Measurements from ENCODE around the gene DYDC1.

DYDC1 gene

GRCh38 chr10:80373502-80373901 lies 16.9 kb upstream of the DYDC1 start:
- no peak overlapping the region for H2AFZ ChIP-seq (ENCODE audit: insufficient read depth, low read length, poor library complexity)
- no peaks in the 10 kb centered on the region for H3K27me3 ChIP-seq (ENCODE audit: insufficient read depth, low read length)
- H2BK120ac ChIP-seq (ENCODE audit: insufficient read depth, low read length, poor library complexity) = no peak overlapping the region
- no peak overlapping the region for H3K14ac ChIP-seq (ENCODE audit: low read length)
- H3K4me1 ChIP-seq (ENCODE audit: control insufficient read depth in 1 of 2, insufficient read depth in 2 of 2, low read length in 2 of 2) = no peaks in the 10 kb centered on the region
- DNase-seq = no peak
- no peak overlapping the region for H2BK5ac ChIP-seq (ENCODE audit: low read depth, low read length, poor library complexity)
- WGBS (ENCODE audit: extremely low coverage, insufficient coverage, insufficient read length) = no CpG with 5 or more reads among the region's 2 CpGs
- H4K8ac ChIP-seq (ENCODE audit: low read depth, low read length) = no peak overlapping the region
- no peak overlapping the region for H3K4me3 ChIP-seq (ENCODE audit: low read depth, low read length)
- H3K18ac ChIP-seq (ENCODE audit: low read length) = no peak overlapping the region
- H2AK5ac ChIP-seq (ENCODE audit: low read length) = no peak overlapping the region
- H3K4ac ChIP-seq (ENCODE audit: low read depth, low read length) = no peak overlapping the region
- no peak overlapping the region for H2BK12ac ChIP-seq (ENCODE audit: low read length)
- H3K9ac ChIP-seq (ENCODE audit: low read length) = no peak overlapping the region
- peaks cover 2% of the 10 kb centered on the region for H3K9me3 ChIP-seq (ENCODE audit: insufficient read depth, low read depth, low read length)
- no peaks in the 10 kb centered on the region for H3K36me3 ChIP-seq (ENCODE audit: control insufficient read depth in 1 of 2, insufficient read depth in 2 of 2, low read length in 2 of 2)
- no peak overlapping the region for H3K4me2 ChIP-seq (ENCODE audit: low read length)
- no peaks in the 10 kb centered on the region for H3K79me2 ChIP-seq (ENCODE audit: control insufficient read depth, insufficient read depth, low read length, poor library complexity)
- H4K91ac ChIP-seq (ENCODE audit: low read depth, low read length) = no peak overlapping the region
- no peak overlapping the region for H4K12ac ChIP-seq (ENCODE audit: low read depth, low read length)
- no peak overlapping the region for H3K23ac ChIP-seq (ENCODE audit: low read length)
- H3K27ac ChIP-seq (ENCODE audit: low read depth, low read length) = no peak overlapping the region
- no peaks in the 10 kb centered on the region for H3K79me1 ChIP-seq (ENCODE audit: low read length)

GRCh38 chr10:80372675-80373074 lies 16.1 kb upstream of the DYDC1 start:
- no peaks in the 10 kb centered on the region for H3K4me1 ChIP-seq (ENCODE audit: control insufficient read depth in 1 of 2, insufficient read depth in 2 of 2, low read length in 2 of 2)
- peaks cover 2% of the 10 kb centered on the region for H3K9me3 ChIP-seq (ENCODE audit: insufficient read depth, low read depth, low read length)
- no peak overlapping the region for H2BK120ac ChIP-seq (ENCODE audit: insufficient read depth, low read length, poor library complexity)
- no peak overlapping the region for H4K91ac ChIP-seq (ENCODE audit: low read depth, low read length)
- H3K4me2 ChIP-seq (ENCODE audit: low read length) = no peak overlapping the region
- H3K79me2 ChIP-seq (ENCODE audit: control insufficient read depth, insufficient read depth, low read length, poor library complexity) = no peaks in the 10 kb centered on the region
- no peaks in the 10 kb centered on the region for H3K79me1 ChIP-seq (ENCODE audit: low read length)
- H3K27me3 ChIP-seq (ENCODE audit: insufficient read depth, low read length) = no peaks in the 10 kb centered on the region
- H3K9ac ChIP-seq (ENCODE audit: low read length) = no peak overlapping the region
- WGBS (ENCODE audit: extremely low coverage, insufficient coverage, insufficient read length) = no CpG with 5 or more reads among the region's 5 CpGs
- no peak overlapping the region for H3K27ac ChIP-seq (ENCODE audit: low read depth, low read length)
- no peaks in the 10 kb centered on the region for H3K36me3 ChIP-seq (ENCODE audit: control insufficient read depth in 1 of 2, insufficient read depth in 2 of 2, low read length in 2 of 2)
- no peak overlapping the region for H2BK12ac ChIP-seq (ENCODE audit: low read length)
- H2AFZ ChIP-seq (ENCODE audit: insufficient read depth, low read length, poor library complexity) = no peak overlapping the region
- H4K12ac ChIP-seq (ENCODE audit: low read depth, low read length) = no peak overlapping the region
- no peak overlapping the region for H3K14ac ChIP-seq (ENCODE audit: low read length)
- H3K23ac ChIP-seq (ENCODE audit: low read length) = no peak overlapping the region
- no peak overlapping the region for H3K18ac ChIP-seq (ENCODE audit: low read length)
- no peak overlapping the region for H2AK5ac ChIP-seq (ENCODE audit: low read length)
- no peak overlapping the region for H3K4me3 ChIP-seq (ENCODE audit: low read depth, low read length)
- no peak overlapping the region for H4K8ac ChIP-seq (ENCODE audit: low read depth, low read length)
- H2BK5ac ChIP-seq (ENCODE audit: low read depth, low read length, poor library complexity) = no peak overlapping the region
- no peak overlapping the region for H3K4ac ChIP-seq (ENCODE audit: low read depth, low read length)
- DNase-seq = no peak

- H2BK5ac ChIP-seq (ENCODE audit: low read depth, low read length, poor library complexity) = no peak overlapping the region
- no peak for DNase-seq
- no peak overlapping the region for H4K8ac ChIP-seq (ENCODE audit: low read depth, low read length)
- H3K9ac ChIP-seq (ENCODE audit: low read length) = no peak overlapping the region
- no peaks in the 10 kb centered on the region for H3K79me1 ChIP-seq (ENCODE audit: low read length)
- no peak overlapping the region for H2AFZ ChIP-seq (ENCODE audit: insufficient read depth, low read length, poor library complexity)
- no peak overlapping the region for H3K18ac ChIP-seq (ENCODE audit: low read length)
- no peak overlapping the region for H4K12ac ChIP-seq (ENCODE audit: low read depth, low read length)
- H3K4me2 ChIP-seq (ENCODE audit: low read length) = no peak overlapping the region
- H3K4me1 ChIP-seq (ENCODE audit: control insufficient read depth in 1 of 2, insufficient read depth in 2 of 2, low read length in 2 of 2) = no peaks in the 10 kb centered on the region
- H2BK12ac ChIP-seq (ENCODE audit: low read length) = no peak overlapping the region
- H3K14ac ChIP-seq (ENCODE audit: low read length) = no peak overlapping the region
- no CpG with 5 or more reads among the region's 6 CpGs for WGBS (ENCODE audit: extremely low coverage, insufficient coverage, insufficient read length)
- H3K23ac ChIP-seq (ENCODE audit: low read length) = no peak overlapping the region
- no peak overlapping the region for H3K4ac ChIP-seq (ENCODE audit: low read depth, low read length)
- no peak overlapping the region for H3K4me3 ChIP-seq (ENCODE audit: low read depth, low read length)
- no peaks in the 10 kb centered on the region for H3K36me3 ChIP-seq (ENCODE audit: control insufficient read depth in 1 of 2, insufficient read depth in 2 of 2, low read length in 2 of 2)
- no peak overlapping the region for H4K91ac ChIP-seq (ENCODE audit: low read depth, low read length)
- peaks cover 2% of the 10 kb centered on the region for H3K9me3 ChIP-seq (ENCODE audit: insufficient read depth, low read depth, low read length)
- no peaks in the 10 kb centered on the region for H3K27me3 ChIP-seq (ENCODE audit: insufficient read depth, low read length)
- no peak overlapping the region for H2BK120ac ChIP-seq (ENCODE audit: insufficient read depth, low read length, poor library complexity)
- no peak overlapping the region for H3K27ac ChIP-seq (ENCODE audit: low read depth, low read length)
- H2AK5ac ChIP-seq (ENCODE audit: low read length) = no peak overlapping the region
- no peaks in the 10 kb centered on the region for H3K79me2 ChIP-seq (ENCODE audit: control insufficient read depth, insufficient read depth, low read length, poor library complexity)
Observed at GRCh38 chr10:80371467-80371866, 14.9 kb upstream of the DYDC1 start.

- no peak for DNase-seq
- no peak overlapping the region for H4K91ac ChIP-seq (ENCODE audit: low read depth, low read length)
- WGBS (ENCODE audit: extremely low coverage, insufficient coverage, insufficient read length) = no CpG with 5 or more reads among the region's 1 CpG
Observed at GRCh38 chr10:80365510-80365909, 9.0 kb upstream of the DYDC1 start.

More at GRCh38 chr10:80365510-80365909, 9.0 kb upstream of the DYDC1 start:
- H3K27me3 ChIP-seq (ENCODE audit: insufficient read depth, low read length) = no peaks in the 10 kb centered on the region
- H2BK12ac ChIP-seq (ENCODE audit: low read length) = no peak overlapping the region
- H3K23ac ChIP-seq (ENCODE audit: low read length) = no peak overlapping the region
- H2AK5ac ChIP-seq (ENCODE audit: low read length) = no peak overlapping the region
- no peak overlapping the region for H3K14ac ChIP-seq (ENCODE audit: low read length)
- H2AFZ ChIP-seq (ENCODE audit: insufficient read depth, low read length, poor library complexity) = no peak overlapping the region
- H3K9me3 ChIP-seq (ENCODE audit: insufficient read depth, low read depth, low read length) = no peaks in the 10 kb centered on the region
- no peak overlapping the region for H4K8ac ChIP-seq (ENCODE audit: low read depth, low read length)
- no peak overlapping the region for H3K27ac ChIP-seq (ENCODE audit: low read depth, low read length)
- H3K9ac ChIP-seq (ENCODE audit: low read length) = no peak overlapping the region
- H3K79me2 ChIP-seq (ENCODE audit: control insufficient read depth, insufficient read depth, low read length, poor library complexity) = no peaks in the 10 kb centered on the region
- no peak overlapping the region for H3K4me2 ChIP-seq (ENCODE audit: low read length)
- no peaks in the 10 kb centered on the region for H3K36me3 ChIP-seq (ENCODE audit: control insufficient read depth in 1 of 2, insufficient read depth in 2 of 2, low read length in 2 of 2)
- H4K12ac ChIP-seq (ENCODE audit: low read depth, low read length) = no peak overlapping the region
- no peak overlapping the region for H3K4me3 ChIP-seq (ENCODE audit: low read depth, low read length)
- no peak overlapping the region for H3K4ac ChIP-seq (ENCODE audit: low read depth, low read length)
- H3K79me1 ChIP-seq (ENCODE audit: low read length) = no peaks in the 10 kb centered on the region
- no peak overlapping the region for H2BK120ac ChIP-seq (ENCODE audit: insufficient read depth, low read length, poor library complexity)
- no peak overlapping the region for H2BK5ac ChIP-seq (ENCODE audit: low read depth, low read length, poor library complexity)
- no peaks in the 10 kb centered on the region for H3K4me1 ChIP-seq (ENCODE audit: control insufficient read depth in 1 of 2, insufficient read depth in 2 of 2, low read length in 2 of 2)
- no peak overlapping the region for H3K18ac ChIP-seq (ENCODE audit: low read length)

Data from trophoblast cell (in vitro differentiated cells and primary cell).